Measurements from ENCODE around the gene BPIFB6. TPM values are rescaled to one million over a fixed set of nuclear protein-coding genes. Genes with fewer than 3 reads are reported as not detected.

The BPIFB6 gene
- total RNA-seq, 1 experiment from 2014 or later: not detected

- no peak for DNase-seq
- no peaks in the 10 kb centered on the region for H3K9me3 ChIP-seq (replicated peaks)
- no peaks in the 10 kb centered on the region for H3K36me3 ChIP-seq
- H3K4me1 ChIP-seq: peaks cover 13% of the 10 kb centered on the region
- H3K4me3 ChIP-seq: no peak overlapping the region
- H3K27ac ChIP-seq: no peak overlapping the region
- peaks cover 4% of the 10 kb centered on the region for H3K27me3 ChIP-seq
These were observed 13.1 kb upstream of the BPIFB6 start for GRCh38 chr20:33018169-33018931.

- Histone ChIP-seq H3K4me3 (no peak overlapping the region), H3K36me3 (no peaks in the 10 kb centered on the region), H3K27ac (no peak overlapping the region), H3K27me3 (peaks cover 4% of the 10 kb centered on the region), H3K9me3 (replicated peaks) (no peaks in the 10 kb centered on the region), H3K4me1 (peaks cover under 1% of the 10 kb centered on the region; the same call in 1 of the 2 replicates)
- DNase-seq: no peak
These were observed 11.8 kb upstream of the BPIFB6 start for GRCh38 chr20:33019465-33020277.

- H3K4me1 ChIP-seq: no peaks in the 10 kb centered on the region
- no peak overlapping the region for H3K27ac ChIP-seq
- no peak overlapping the region for H3K4me3 ChIP-seq
- H3K36me3 ChIP-seq: no peaks in the 10 kb centered on the region
- H3K27me3 ChIP-seq: peaks cover 4% of the 10 kb centered on the region
- no peak for DNase-seq
- no peaks in the 10 kb centered on the region for H3K9me3 ChIP-seq (replicated peaks)
These were observed 10.9 kb upstream of the BPIFB6 start for GRCh38 chr20:33020278-33021161.

- Histone ChIP-seq H3K9me3 (replicated peaks) (no peaks in the 10 kb centered on the region), H3K4me1 (no peaks in the 10 kb centered on the region), H3K4me3 (no peak overlapping the region), H3K27me3 (peaks cover 4% of the 10 kb centered on the region), H3K27ac (no peak overlapping the region), H3K36me3 (no peaks in the 10 kb centered on the region)
- no peak for DNase-seq
These were observed 9.6 kb upstream of the BPIFB6 start for GRCh38 chr20:33021879-33022278.

- no peaks in the 10 kb centered on the region for H3K4me1 ChIP-seq
- DNase-seq: no peak
- peaks cover 1% of the 10 kb centered on the region for H3K27me3 ChIP-seq
- H3K27ac ChIP-seq: no peak overlapping the region
- H3K36me3 ChIP-seq: no peaks in the 10 kb centered on the region
- no peaks in the 10 kb centered on the region for H3K9me3 ChIP-seq (replicated peaks)
- H3K4me3 ChIP-seq: no peak overlapping the region
These were observed 9.2 kb upstream of the BPIFB6 start for GRCh38 chr20:33022289-33022688.

GRCh38 chr20:33022694-33023438 is 8.6 kb upstream of the BPIFB6 start:
- Histone ChIP-seq H3K9me3 (replicated peaks) (no peaks in the 10 kb centered on the region), H3K36me3 (no peaks in the 10 kb centered on the region), H3K27ac (no peak overlapping the region), H3K4me3 (no peak overlapping the region), H3K4me1 (no peaks in the 10 kb centered on the region), H3K27me3 (no peaks in the 10 kb centered on the region; the same call in none of the 2 replicates)
- no peak for DNase-seq

- no peaks in the 10 kb centered on the region for H3K36me3 ChIP-seq
- no peak overlapping the region for H3K4me3 ChIP-seq
- peaks cover 4% of the 10 kb centered on the region for H3K27me3 ChIP-seq
- no peak for DNase-seq
- no peaks in the 10 kb centered on the region for H3K9me3 ChIP-seq (replicated peaks)
- H3K4me1 ChIP-seq: no peaks in the 10 kb centered on the region
- no peak overlapping the region for H3K27ac ChIP-seq
These were observed 7.8 kb upstream of the BPIFB6 start for GRCh38 chr20:33023439-33024242.

GRCh38 chr20:33024243-33024560 is 7.2 kb upstream of the BPIFB6 start:
- Histone ChIP-seq H3K36me3 (no peaks in the 10 kb centered on the region), H3K4me1 (no peaks in the 10 kb centered on the region), H3K27me3 (peaks cover 6% of the 10 kb centered on the region), H3K9me3 (replicated peaks) (no peaks in the 10 kb centered on the region), H3K27ac (no peak overlapping the region), H3K4me3 (no peak overlapping the region)
- DNase-seq: no peak

- Histone ChIP-seq H3K4me3 (no peak overlapping the region), H3K36me3 (no peaks in the 10 kb centered on the region), H3K27me3 (peaks cover 6% of the 10 kb centered on the region), H3K4me1 (no peaks in the 10 kb centered on the region), H3K9me3 (replicated peaks) (no peaks in the 10 kb centered on the region), H3K27ac (no peak overlapping the region)
- DNase-seq: no peak
These were observed 6.7 kb upstream of the BPIFB6 start for GRCh38 chr20:33024609-33025317.

- H3K27ac ChIP-seq: no peak overlapping the region
- no peaks in the 10 kb centered on the region for H3K36me3 ChIP-seq
- DNase-seq: no peak
- H3K9me3 ChIP-seq (replicated peaks): no peaks in the 10 kb centered on the region
- no peaks in the 10 kb centered on the region for H3K4me1 ChIP-seq
- H3K4me3 ChIP-seq: no peak overlapping the region
- H3K27me3 ChIP-seq: peaks cover 6% of the 10 kb centered on the region
These were observed 6.1 kb upstream of the BPIFB6 start for GRCh38 chr20:33025318-33025876.

GRCh38 chr20:33026072-33026778 is 5.2 kb upstream of the BPIFB6 start:
- DNase-seq: no peak
- Histone ChIP-seq H3K9me3 (replicated peaks) (no peaks in the 10 kb centered on the region), H3K27ac (no peak overlapping the region), H3K4me3 (no peak overlapping the region), H3K36me3 (no peaks in the 10 kb centered on the region), H3K27me3 (peaks cover 6% of the 10 kb centered on the region), H3K4me1 (no peaks in the 10 kb centered on the region)

Measured in SJCRH30 (cell line).